A549 (cell line): ENCODE results near the gene CATSPERE. TPM values are rescaled to one million over a fixed set of nuclear protein-coding genes. Genes with fewer than 3 reads are reported as not detected.
"Not testable (repeated sequence)": the region's sequence is repeated elsewhere in the genome, so short reads cannot be mapped to it uniquely, and the experiment has no call there.

ENCODE experiments used
- ATAC-seq, 2 experiments: fragments of 200-7000 bp in 1 of 2; fragments of >200 bp in 1 of 2; cut with Nextera tagmentation in 1 of 2; cut with Tn5 transposase in 1 of 2; 3 replicates each; pipeline versions ENCODE4 v1.8.0 to v1.9.1; 2018 to 2020; ENCODE audit warnings: mild to moderate bottlenecking in 1 of 2, moderate library complexity in 1 of 2
- CTCF ChIA-PET: fragments of 300-600 bp; sonication (Branson Sonifier 250); formaldehyde crosslinking; extraction: SDS; loops from one replicate; lab custom pipeline; 2021; ENCODE audit warnings: antibody characterized with exemption, inconsistent platforms; lab: Yijun Ruan, JAX
- POLR2A ChIA-PET: fragments of 350-600 bp; formaldehyde crosslinking; extraction: SDS; loops from one replicate; lab custom pipeline; 2021; ENCODE audit warnings: antibody characterized with exemption, inconsistent platforms; lab: Yijun Ruan, JAX
- DNase-seq, 2 experiments: peaks; one replicate each; pipeline versions ENCODE4 v3.0.0 to v3.0.0-alpha.2; 2011 to 2016; ENCODE audit warnings: low read depth in 1 of 2, low spot score in 1 of 2
- FAIRE-seq: peaks from 2 replicates; lab custom pipeline; 2011; peaks lifted over from hg19 to GRCh38; lab: Jason Lieb, UNC
- H3K27ac ChIP-seq, 2 experiments: fragments of >200 bp; sonication (Bioruptor Twin); formaldehyde crosslinking; 3 replicates each; pipeline ENCODE4 v1.5.1; 2016 to 2017
- H3K4me1 ChIP-seq: fragments of >200 bp; sonication (Bioruptor Twin); formaldehyde crosslinking; 3 replicates; pipeline ENCODE4 v1.6.1; 2016
- H3K4me2 ChIP-seq: fragments of >200 bp; sonication (Bioruptor Twin); formaldehyde crosslinking; 3 replicates; pipeline ENCODE4 v1.6.1; 2016
- H3K4me3 ChIP-seq: fragments of >200 bp; sonication (Bioruptor Twin); formaldehyde crosslinking; 3 replicates; pipeline ENCODE4 v1.5.1; 2016
- H3K9me3 ChIP-seq: fragments of >200 bp; sonication (Bioruptor Twin); formaldehyde crosslinking; 3 replicates; pipeline ENCODE4 v1.6.1; 2016
- BCL3 ChIP-seq: fragments of >200 bp; sonication (Bioruptor Twin); formaldehyde crosslinking; IDR thresholded peaks from 3 replicates; pipeline ENCODE4 v1.6.1; 2016
- BHLHE40 ChIP-seq: IDR thresholded peaks from 2 replicates; pipeline ENCODE4 v1.6.1; 2012; ENCODE audit warnings: low read depth, low read length, inconsistent platforms
- CBX2 ChIP-seq: fragments of 200-600 bp; sonication (generic); IDR thresholded peaks from 2 replicates; pipeline ENCODE4 v1.6.1; 2016; ENCODE audit warnings: low read depth, mild to moderate bottlenecking, borderline replicate concordance
- CBX8 ChIP-seq: fragments of 200-600 bp; sonication (generic); IDR thresholded peaks from 2 replicates; pipeline ENCODE4 v1.6.1; 2016
- CEBPB ChIP-seq, 2 experiments: fragments of >200 bp in 1 of 2; sonication (Bioruptor Twin) in 1 of 2; formaldehyde crosslinking in 1 of 2; IDR thresholded peaks; 2 replicates each; pipeline ENCODE4 v1.6.1; 2012 to 2016
- CHD2 ChIP-seq: fragments of 150-350 bp; IDR thresholded peaks from 2 replicates; pipeline ENCODE4 v1.6.1; 2014; ENCODE audit warnings: low read length; ENCODE audit not compliant: partially characterized antibody
- EHF ChIP-seq: fragments of 250-450 bp; sonication (Bioruptor Pico); IDR thresholded peaks from 2 replicates; pipeline ENCODE4 v1.5.0; 2020; ENCODE audit warnings: mild to moderate bottlenecking
- EHMT2 ChIP-seq: fragments of 200-600 bp; sonication (generic); IDR thresholded peaks from 2 replicates; pipeline ENCODE4 v1.6.1; 2016; ENCODE audit warnings: antibody characterized with exemption, low read depth, mild to moderate bottlenecking, moderate library complexity
- ESRRA ChIP-seq: fragments of 150-350 bp; IDR thresholded peaks from 2 replicates; pipeline ENCODE4 v1.6.1; 2014; ENCODE audit warnings: mild to moderate bottlenecking, low read length, borderline replicate concordance
- FOSL2 ChIP-seq, 2 experiments: fragments of 450-650 bp in 1 of 2; fragments of >200 bp in 1 of 2; sonication (Bioruptor Twin) in 1 of 2; formaldehyde crosslinking; IDR thresholded peaks; 2 replicates each; pipeline versions ENCODE4 v1.5.0 to v1.6.1; 2016 to 2020; ENCODE audit warnings: mild to moderate bottlenecking in 1 of 2, moderate library complexity in 1 of 2
- GATA3 ChIP-seq: IDR thresholded peaks from 2 replicates; pipeline ENCODE4 v1.6.1; 2012; ENCODE audit warnings: borderline replicate concordance
- HDAC2 ChIP-seq: fragments of 200-600 bp; sonication (generic); IDR thresholded peaks from 2 replicates; pipeline ENCODE4 v1.6.1; 2016
- HOXA7 ChIP-seq: fragments of 250-450 bp; sonication (Bioruptor Pico); IDR thresholded peaks from 2 replicates; pipeline ENCODE4 v1.5.0; 2020; ENCODE audit warnings: mild to moderate bottlenecking, moderate library complexity
- HOXB13 ChIP-seq: fragments of 250-450 bp; sonication (Bioruptor Pico); IDR thresholded peaks from 2 replicates; pipeline ENCODE4 v1.5.0; 2020; ENCODE audit warnings: low read depth, mild to moderate bottlenecking, moderate library complexity
- HOXB5 ChIP-seq: fragments of 250-450 bp; sonication (Bioruptor Pico); IDR thresholded peaks from 2 replicates; pipeline ENCODE4 v1.5.0; 2020; ENCODE audit warnings: mild to moderate bottlenecking, moderate library complexity
- JUN ChIP-seq, 2 experiments: fragments of >200 bp; sonication (Bioruptor Twin); formaldehyde crosslinking; IDR thresholded peaks; 2 replicates in 1 of 2; 3 replicates in 1 of 2; pipeline ENCODE4 v1.6.1; 2016 to 2017
- JUNB ChIP-seq: fragments of >200 bp; sonication (Bioruptor Twin); formaldehyde crosslinking; IDR thresholded peaks from 2 replicates; pipeline ENCODE4 v1.6.1; 2016
- KDM1A ChIP-seq: fragments of 200-600 bp; sonication (generic); IDR thresholded peaks from 2 replicates; pipeline ENCODE4 v1.6.1; 2016; ENCODE audit warnings: low read depth, mild to moderate bottlenecking
- KDM5A ChIP-seq: fragments of 200-600 bp; sonication (generic); IDR thresholded peaks from 2 replicates; pipeline ENCODE4 v1.6.1; 2016; ENCODE audit warnings: antibody characterized with exemption, mild to moderate bottlenecking
- MYC ChIP-seq: IDR thresholded peaks from 2 replicates; pipeline ENCODE4 v1.6.1; 2012; ENCODE audit warnings: mild to moderate bottlenecking, inconsistent platforms, low read length, improper control_type of control experiment, borderline replicate concordance
- NPAS2 ChIP-seq: fragments of 250-450 bp; sonication (Bioruptor Pico); IDR thresholded peaks from 2 replicates; pipeline ENCODE4 v1.8.0; 2022; ENCODE audit warnings: mild to moderate bottlenecking, moderate library complexity, borderline replicate concordance
- PBX3 ChIP-seq: IDR thresholded peaks from 2 replicates; pipeline ENCODE4 v1.6.1; 2012
- RCOR1 ChIP-seq: fragments of 150-350 bp; IDR thresholded peaks from 2 replicates; pipeline ENCODE4 v1.6.1; 2014; ENCODE audit warnings: antibody characterized with exemption, low read length, low read depth
- RNF2 ChIP-seq: fragments of 200-600 bp; sonication (generic); IDR thresholded peaks from 2 replicates; pipeline ENCODE4 v1.6.1; 2016; ENCODE audit warnings: low read depth, mild to moderate bottlenecking, antibody characterized with exemption, moderate library complexity, borderline replicate concordance
- SREBF2 ChIP-seq: fragments of 450-650 bp; IDR thresholded peaks from 2 replicates; pipeline ENCODE4 v1.6.1; 2014; ENCODE audit warnings: mild to moderate bottlenecking, moderate library complexity
- TFCP2L1 ChIP-seq: fragments of 250-450 bp; sonication (Bioruptor Pico); IDR thresholded peaks from 2 replicates; pipeline ENCODE4 v1.5.0; 2021; ENCODE audit warnings: mild to moderate bottlenecking
- USF2 ChIP-seq: fragments of 450-650 bp; IDR thresholded peaks from 2 replicates; pipeline ENCODE4 v1.6.1; 2014; ENCODE audit warnings: antibody characterized with exemption
- ZC3H11A ChIP-seq: fragments of 450-650 bp; IDR thresholded peaks from 2 replicates; pipeline ENCODE4 v1.6.1; 2014; ENCODE audit warnings: antibody characterized with exemption, mild to moderate bottlenecking
- ZFP36 ChIP-seq: fragments of 450-650 bp; IDR thresholded peaks from 2 replicates; pipeline ENCODE4 v1.6.1; 2014; ENCODE audit warnings: borderline replicate concordance; ENCODE audit not compliant: partially characterized antibody
- WGBS: methylation state at CpG from one replicate; pipeline ENCODE4 v1.1.6; 2017; ENCODE audit errors: missing lambda C conversion rate; 5-methylcytosine and 5-hydroxymethylcytosine counted together
- polyA plus RNA-seq, 4 experiments: library from polyadenylated mRNA; depleted of rRNA in 3 of 4; stranded (reverse); fragments of >200 nt; fragmentation: RNase III in 1 of 4; extraction: RNeasy Plus Mini Kit Qiagen cat#74134 plus additional on column Dnase treatment in 1 of 4; gene quantifications; 2 replicates in 3 of 4; 3 replicates in 1 of 4; pipeline ENCODE4 v1.2.3, GENCODE V29; 2011 to 2017

The CATSPERE gene
- polyA plus RNA-seq, 2 of the 4 experiments (the other 2 are of a cell fraction) = 0.25 to 0.43 TPM

DNA sequence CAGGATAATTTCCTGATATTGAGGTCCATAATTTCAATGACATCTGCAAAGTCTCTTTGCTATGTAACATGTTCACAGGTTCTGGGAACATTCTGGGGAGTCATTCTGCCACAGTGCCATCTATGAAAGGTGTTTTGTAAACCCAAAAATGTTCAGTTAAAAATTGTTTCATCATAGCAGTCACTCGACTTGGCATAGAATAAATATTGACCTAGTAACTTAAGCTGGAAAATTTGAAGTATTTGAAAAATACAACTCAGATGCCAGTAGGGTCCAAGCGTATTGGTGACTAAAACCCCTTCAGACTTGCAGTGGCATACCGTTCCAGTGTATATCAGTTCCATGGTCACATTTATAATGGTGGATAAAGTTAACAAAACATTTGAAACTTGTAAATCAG lies 198.6 kb downstream of the CATSPERE start (continued):
- no peak for TF ChIP-seq KDM1A
- TF ChIP-seq JUN (IDR thresholded peaks at IDR 0.05) = no peak

DNA sequence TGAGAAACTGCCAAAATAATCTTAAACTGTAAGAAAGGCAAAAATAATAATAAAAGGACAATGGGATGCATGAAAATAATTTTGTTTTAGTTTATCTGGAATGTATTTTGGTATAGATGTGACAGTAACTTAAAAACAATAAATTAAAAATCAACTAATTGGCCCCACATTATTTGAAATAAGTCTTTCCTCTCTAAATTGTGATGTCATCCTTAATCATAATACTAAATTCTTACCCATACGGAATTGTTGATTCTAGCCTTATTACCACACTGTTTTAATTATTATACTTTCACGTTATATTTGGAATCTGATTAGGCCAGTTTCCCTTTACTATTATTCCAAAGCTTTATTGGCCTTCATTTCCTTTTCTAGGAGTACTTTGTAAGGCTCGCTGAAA lies 199.5 kb downstream of the CATSPERE start:
- DNase-seq (no peak), FAIRE-seq (no peak), ATAC-seq (no peak)
- Histone ChIP-seq H3K4me1 (peaks cover 7% of the 10 kb centered on the region), H3K4me2 (no peak overlapping the region), H3K4me3 (no peak overlapping the region), H3K27ac (no peak overlapping the region), H3K9me3 (peaks cover 4% of the 10 kb centered on the region; the same call in 1 of the 3 replicates)
- CTCF ChIA-PET = interaction anchor here (1.0 kb wide), 1 partner anchor 136 kb away, joined by 3 read pairs; no protein-coding TSS in a partner anchor
- POLR2A ChIA-PET = no interaction called here
- WGBS = 75% methylated on average over 3 of the region's 3 CpGs
- TF ChIP-seq RNF2 (no peak), HOXB13 (CRISPR knock-in tag) (no peak), RCOR1 (no peak), EHMT2 (no peak), USF2 (no peak), TFCP2L1 (CRISPR knock-in tag) (no peak), ESRRA (no peak), PBX3 (no peak), CEBPB (IDR thresholded peaks at IDR 0.05) (no peak), ZC3H11A (no peak), HOXA7 (CRISPR knock-in tag) (no peak), MYC (no peak), FOSL2 (IDR thresholded peaks at IDR 0.05) (no peak), FOSL2 (CRISPR knock-in tag; IDR thresholded peaks at IDR 0.05) (no peak), CBX8 (no peak), HOXB5 (CRISPR knock-in tag) (no peak), HDAC2 (no peak), BHLHE40 (no peak), EHF (CRISPR knock-in tag) (no peak)

DNA sequence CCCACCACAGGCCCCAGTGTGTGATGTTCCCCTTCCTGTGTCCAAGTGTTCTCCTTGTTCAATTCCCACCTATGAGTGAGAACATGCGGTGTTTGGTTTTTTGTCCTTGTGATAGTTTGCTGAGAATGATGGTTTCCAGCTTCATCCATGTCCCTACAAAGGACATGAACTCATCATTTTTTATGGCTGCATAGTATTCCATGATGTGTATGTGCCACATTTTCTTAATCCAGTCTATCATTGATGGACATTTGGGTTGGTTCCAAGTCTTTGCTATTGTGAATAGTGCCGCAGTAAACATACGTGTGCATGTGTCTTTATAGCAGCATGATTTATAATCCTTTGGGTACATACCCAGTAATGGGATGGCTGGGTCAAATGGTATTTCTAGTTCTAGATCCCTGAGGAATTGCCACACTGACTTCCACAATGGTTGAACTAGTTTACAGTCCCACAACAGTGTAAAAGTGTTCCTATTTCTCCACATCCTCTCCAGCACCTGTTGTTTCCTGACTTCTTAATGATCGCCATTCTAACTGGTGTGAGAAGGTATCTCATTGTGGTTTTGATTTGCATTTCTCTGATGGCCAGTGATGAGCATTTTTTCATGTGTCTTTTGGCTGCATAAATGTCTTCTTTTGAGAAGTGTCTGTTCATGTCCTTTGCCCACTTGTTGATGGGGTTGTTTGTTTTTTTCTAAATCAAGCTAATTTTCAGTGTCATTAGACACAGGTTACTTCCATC lies 200.7 kb downstream of the CATSPERE start:
- H3K4me2 ChIP-seq, FAIRE-seq, H3K4me1 ChIP-seq, H3K9me3 ChIP-seq, CTCF ChIA-PET, H3K27ac ChIP-seq, ATAC-seq, POLR2A ChIA-PET, DNase-seq, H3K4me3 ChIP-seq: not testable (repeated sequence)
- WGBS = 87% methylated on average over 2 of the region's 4 CpGs

- 79% methylated on average over 2 of the region's 2 CpGs for WGBS
- POLR2A ChIA-PET = no interaction called here
- CTCF ChIA-PET = no interaction called here
- H3K4me2 ChIP-seq = no peak overlapping the region
- peaks cover 4% of the 10 kb centered on the region; the same call in 1 of the 3 replicates for H3K9me3 ChIP-seq
- no peak overlapping the region for H3K4me3 ChIP-seq
- no peak overlapping the region for H3K27ac ChIP-seq
- DNase-seq = no peak
- FAIRE-seq = no peak
- ATAC-seq = no peak
- peaks cover 7% of the 10 kb centered on the region for H3K4me1 ChIP-seq
- TF ChIP-seq ZFP36 (no peak), SREBF2 (no peak), JUN (IDR thresholded peaks at IDR 0.05) (no peak), RNF2 (no peak), TFCP2L1 (CRISPR knock-in tag) (no peak), MYC (no peak), BCL3 (no peak), CBX2 (no peak), JUNB (no peak), CHD2 (no peak), PBX3 (no peak), NPAS2 (no peak), KDM5A (no peak), EHMT2 (no peak), GATA3 (no peak)
Observed at GRCh38 chr1:244662599-244662998, 201.5 kb downstream of the CATSPERE start.
